HCT116 (cell line): ENCODE measurements around the gene OR2S2. TPM values are rescaled to one million over a fixed set of nuclear protein-coding genes. Genes with fewer than 3 reads are reported as not detected.

Source experiments
- ATAC-seq: fragments of 200-7000 bp; cut with Tn5 transposase; 2 replicates; pipeline ENCODE4 v1.9.1; 2020; ENCODE audit warnings: mild to moderate bottlenecking, moderate library complexity
- BruUV-seq: library from RNA; stranded (reverse); fragments of 400-500 nt; replicated peaks from 2 replicates; lab custom pipeline; 2021; lab: Mats Ljungman, UMichigan
- CTCF ChIA-PET: fragments of 300-600 bp; sonication (Branson Sonifier 250); formaldehyde crosslinking; loops from one replicate; lab custom pipeline; 2021; ENCODE audit warnings: antibody characterized with exemption; lab: Charles Lee
- POLR2A ChIA-PET: fragments of 300-600, 350-600 bp; sonication (Branson Sonifier 250); formaldehyde crosslinking; loops from one replicate; lab custom pipeline; 2021; ENCODE audit warnings: antibody characterized with exemption; lab: Charles Lee
- RAD21 ChIA-PET, 2 experiments: fragments of 300-600 bp; sonication (Branson Sonifier 250); formaldehyde crosslinking; loops; one replicate each; lab custom pipeline; 2023; ENCODE audit warnings: low total read pairs in 2 of 2; ENCODE audit not compliant: uncharacterized antibody in 2 of 2, unreplicated experiment in 2 of 2, low non-redundant PET in 1 of 2; lab: Charles Lee
- DNase-seq: peaks from one replicate; pipeline ENCODE4 v3.0.0-alpha.2; 2010; ENCODE audit warnings: low read depth, low spot score
- H2AFZ ChIP-seq: fragments of 200-600 bp; shearing (Covaris generic), sonication (generic); 2 replicates; pipeline ENCODE4 v1.6.1; 2017; ENCODE audit warnings: low read depth, mixed run types, mixed read lengths, antibody characterized with exemption, low read length; ENCODE audit not compliant: poor library complexity, severe bottlenecking
- H3K27ac ChIP-seq: 2 replicates; pipeline ENCODE4 v1.5.1; 2012; ENCODE audit warnings: low read depth, low read length
- H3K27me3 ChIP-seq: fragments of 200-600 bp; sonication (generic); 2 replicates; pipeline ENCODE4 v1.6.1; 2016; ENCODE audit warnings: mixed run types, low read length, mixed read lengths; ENCODE audit not compliant: insufficient read depth
- H3K36me3 ChIP-seq, 2 experiments: fragments of 200-500 bp in 1 of 2; fragments of 200-600 bp in 1 of 2; sonication (Bioruptor generic) in 1 of 2; sonication (generic) in 1 of 2; 2 replicates each; pipeline versions ENCODE4 v1.5.1 to v1.6.1; 2014 to 2016; ENCODE audit warnings: low read length in 2 of 2, inconsistent platforms in 1 of 2, mixed read lengths in 1 of 2, mixed run types in 1 of 2; ENCODE audit not compliant: insufficient read depth in 2 of 2, control insufficient read depth in 1 of 2
- H3K4me1 ChIP-seq, 2 experiments: fragments of 200-600 bp in 1 of 2; sonication (generic) in 1 of 2; 2 replicates each; pipeline versions ENCODE4 v1.5.1 to v1.6.1; 2012 to 2017; ENCODE audit warnings: low read length in 2 of 2, inconsistent platforms in 1 of 2, mild to moderate bottlenecking in 1 of 2, mixed read lengths in 1 of 2, mixed run types in 1 of 2, moderate library complexity in 1 of 2; ENCODE audit not compliant: insufficient read depth in 2 of 2, control insufficient read depth in 1 of 2
- H3K4me2 ChIP-seq: fragments of 200-600 bp; sonication (generic); 2 replicates; pipeline ENCODE4 v1.6.1; 2017; ENCODE audit warnings: mixed run types, low read length, mixed read lengths
- H3K4me3 ChIP-seq, 2 experiments: fragments of 200-600 bp in 1 of 2; sonication (generic) in 1 of 2; replicated peaks in 1 of 2; 2 replicates each; pipeline ENCODE4 v1.5.1; 2011 to 2016; ENCODE audit warnings: low read length in 2 of 2, control low read depth in 1 of 2, low read depth in 1 of 2, mild to moderate bottlenecking in 1 of 2, mixed read lengths in 1 of 2, mixed run types in 1 of 2
- H3K79me2 ChIP-seq: fragments of 200-600 bp; sonication (generic); 2 replicates; pipeline ENCODE4 v1.6.1; 2017; ENCODE audit warnings: mild to moderate bottlenecking, mixed run types, low read length, moderate library complexity, mixed read lengths; ENCODE audit not compliant: insufficient read depth
- H3K9ac ChIP-seq: fragments of 200-600 bp; sonication (generic); 2 replicates; pipeline ENCODE4 v1.6.1; 2016; ENCODE audit warnings: low read length, mixed read lengths
- H3K9me2 ChIP-seq: fragments of 200-600 bp; sonication (generic), shearing (Covaris generic); 2 replicates; pipeline ENCODE4 v1.6.1; 2017; ENCODE audit warnings: mixed run types, mild to moderate bottlenecking, moderate library complexity; ENCODE audit not compliant: insufficient read depth
- H3K9me3 ChIP-seq, 2 experiments: fragments of 200-500 bp in 1 of 2; fragments of 200-600 bp in 1 of 2; sonication (Bioruptor generic) in 1 of 2; sonication (generic) in 1 of 2; 2 replicates each; pipeline ENCODE4 v1.6.1; 2014 to 2017; ENCODE audit warnings: low read length in 2 of 2, mixed read lengths in 2 of 2, inconsistent platforms in 1 of 2, low read depth in 1 of 2, mild to moderate bottlenecking in 1 of 2, mixed run types in 1 of 2, moderate library complexity in 1 of 2; ENCODE audit not compliant: control insufficient read depth in 1 of 2, insufficient read depth in 1 of 2
- H4K20me1 ChIP-seq: fragments of 200-600 bp; sonication (generic), shearing (Covaris generic); 2 replicates; pipeline ENCODE4 v1.6.1; 2017; ENCODE audit warnings: mixed run types, mild to moderate bottlenecking, moderate library complexity; ENCODE audit not compliant: insufficient read depth
- ATF3 ChIP-seq: IDR thresholded peaks from 2 replicates; pipeline ENCODE4 v1.6.1; 2012
- CBX3 ChIP-seq: IDR thresholded peaks from 2 replicates; pipeline ENCODE4 v1.6.1; 2012; ENCODE audit warnings: low read depth
- CEBPB ChIP-seq: IDR thresholded peaks from 2 replicates; pipeline ENCODE4 v1.6.1; 2012; ENCODE audit warnings: low read depth
- CTCF ChIP-seq, 3 experiments: fragments of 200-600 bp in 1 of 3; sonication (generic) in 1 of 3; IDR thresholded peaks in 2 of 3; conservative IDR thresholded peaks in 1 of 3; 2 replicates each; pipeline ENCODE4 v1.5.1; 2012 to 2017; ENCODE audit warnings: low read depth in 2 of 3, low read length in 2 of 3, antibody characterized with exemption in 1 of 3, borderline replicate concordance in 1 of 3, control low read depth in 1 of 3, mild to moderate bottlenecking in 1 of 3, mixed read lengths in 1 of 3, mixed run types in 1 of 3, moderate library complexity in 1 of 3; ENCODE audit not compliant: insufficient read depth in 1 of 3
- EGR1 ChIP-seq: IDR thresholded peaks from 2 replicates; pipeline ENCODE4 v1.6.1; 2012; ENCODE audit warnings: low read depth
- ELF1 ChIP-seq: IDR thresholded peaks from 2 replicates; pipeline ENCODE4 v1.6.1; 2012; ENCODE audit warnings: low read depth, borderline replicate concordance
- EZH2 ChIP-seq: fragments of 200-600 bp; sonication (generic); IDR thresholded peaks from 2 replicates; pipeline ENCODE4 v1.6.1; 2017; ENCODE audit warnings: antibody characterized with exemption, mixed run types
- EZH2phosphoT487 ChIP-seq: fragments of 200-600 bp; IDR thresholded peaks from 2 replicates; pipeline ENCODE4 v1.6.1; 2018; ENCODE audit warnings: antibody characterized with exemption, borderline replicate concordance
- FOSL1 ChIP-seq: IDR thresholded peaks from 2 replicates; pipeline ENCODE4 v1.6.1; 2012; ENCODE audit warnings: low read depth
- JUND ChIP-seq: IDR thresholded peaks from 2 replicates; pipeline ENCODE4 v1.6.1; 2012
- MAX ChIP-seq: IDR thresholded peaks from 2 replicates; pipeline ENCODE4 v1.6.1; 2012
- POLR2A ChIP-seq: IDR thresholded peaks from 2 replicates; pipeline ENCODE4 v1.7.0; 2011; ENCODE audit warnings: borderline replicate concordance; ENCODE audit not compliant: insufficient read depth, insufficient read length; ENCODE audit errors: extremely low read depth
- POLR2AphosphoS5 ChIP-seq: IDR thresholded peaks from 2 replicates; pipeline ENCODE4 v1.6.1; 2011; ENCODE audit warnings: mild to moderate bottlenecking, low read depth, low read length, moderate library complexity
- RAD21 ChIP-seq: IDR thresholded peaks from 2 replicates; pipeline ENCODE4 v1.6.1; 2012; ENCODE audit warnings: low read depth, mild to moderate bottlenecking
- SP1 ChIP-seq: IDR thresholded peaks from 2 replicates; pipeline ENCODE4 v1.6.1; 2012; ENCODE audit warnings: low read depth
- SRF ChIP-seq: IDR thresholded peaks from 2 replicates; pipeline ENCODE4 v1.6.1; 2012; ENCODE audit warnings: low read depth
- TCF7L2 ChIP-seq: IDR thresholded peaks from 2 replicates; pipeline ENCODE4 v1.7.0; 2011; ENCODE audit warnings: borderline replicate concordance, inconsistent platforms; ENCODE audit not compliant: insufficient read depth, insufficient read length; ENCODE audit errors: extremely low read depth
- YY1 ChIP-seq: IDR thresholded peaks from 2 replicates; pipeline ENCODE4 v1.6.1; 2011; ENCODE audit warnings: low read length, low read depth, moderate library complexity, mild to moderate bottlenecking; ENCODE audit not compliant: insufficient replicate concordance; ENCODE audit errors: extremely low read depth
- ZBTB33 ChIP-seq: IDR thresholded peaks from 2 replicates; pipeline ENCODE4 v1.6.1; 2011; ENCODE audit warnings: mild to moderate bottlenecking, low read length, moderate library complexity; ENCODE audit not compliant: insufficient replicate concordance; ENCODE audit errors: extremely low read depth
- ZFX ChIP-seq: fragments of 450-650 bp; IDR thresholded peaks from 2 replicates; pipeline ENCODE4 v1.6.1; 2017
- intact Hi-C: fragments of 100-400 bp; cut with micrococcal nuclease; formaldehyde crosslinking; loops from 2 replicates; pipeline ENCODE4 v1.10.0; 2022
- total RNA-seq: library from RNA; stranded (reverse); gene quantifications from one replicate; pipeline ENCODE4 v1.2.1, GENCODE V29; 2021; ENCODE audit not compliant: unreplicated experiment

Gene OR2S2
- total RNA-seq, 1 experiment from 2014 or later = not detected

GRCh38 chr9:35996358-35996970 lies 38.5 kb upstream of the OR2S2 start:
- no peaks in the 10 kb centered on the region for H3K36me3 ChIP-seq
- no peaks in the 10 kb centered on the region for H3K27me3 ChIP-seq
- no peak overlapping the region for H2AFZ ChIP-seq
- no peak for ATAC-seq
- ChIA-PET CTCF (interaction anchor here (1.0 kb wide), 1 partner anchor 12 kb away, joined by 3 read pairs; no protein-coding TSS in a partner anchor), POLR2A (no interaction called here), RAD21 (no interaction called here)
- no peak overlapping the region for H3K4me2 ChIP-seq
- H4K20me1 ChIP-seq = no peaks in the 10 kb centered on the region
- no peak overlapping the region for H3K9ac ChIP-seq
- BruUV-seq = no TSS peak
- no peak overlapping the region for H3K4me3 ChIP-seq
- H3K9me2 ChIP-seq = no peaks in the 10 kb centered on the region
- intact Hi-C loops = no loop called here
- H3K9me3 ChIP-seq = 0 out of 4 replicates have a peak, but pooled peaks cover 0 to 4% of the 10 kb centered on the region in 2 experiments
- TF ChIP-seq ATF3 (no peak), SP1 (no peak), YY1 (no peak), FOSL1 (no peak), JUND (no peak), CBX3 (no peak), EZH2 (no peak), TCF7L2 (no peak), ZFX (no peak), POLR2AphosphoS5 (no peak), RAD21 (no peak), CEBPB (no peak), EZH2phosphoT487 (no peak), ELF1 (no peak), MAX (no peak), ZBTB33 (no peak), SRF (no peak), CTCF (IDR thresholded peaks at IDR 0.05 in 2 of 3, conservative IDR thresholded peaks at IDR 0.05 in 1 of 3; ENCODE audit: borderline replicate concordance in 1 of 3, insufficient read depth in 1 of 3, low read depth in 2 of 3, low read length in 2 of 3) (no peak), EGR1 (no peak), POLR2A (no peak)
- H3K4me1 ChIP-seq = no peaks in the 10 kb centered on the region
- no peak overlapping the region for H3K27ac ChIP-seq
- H3K79me2 ChIP-seq = no peaks in the 10 kb centered on the region
- DNase-seq = no peak
